Endodermal cell (in vitro differentiated cells): Measurements from ENCODE around the gene JARID2. TPM values are rescaled to one million over a fixed set of nuclear protein-coding genes. Genes with fewer than 3 reads are reported as not detected.

Source experiments
- DNase-seq: peaks from one replicate; pipeline ENCODE4 v3.0.0-alpha.2; 2017
- H3K27ac ChIP-seq: 2 replicates; pipeline ENCODE4 v1.5.1; 2013; ENCODE audit warnings: mild to moderate bottlenecking, low read depth, low read length, moderate library complexity
- H3K27me3 ChIP-seq: 2 replicates; pipeline ENCODE4 v1.6.1; 2013; ENCODE audit warnings: mild to moderate bottlenecking, low read length, moderate library complexity; ENCODE audit not compliant: insufficient read depth, control insufficient read depth, poor library complexity, severe bottlenecking
- H3K36me3 ChIP-seq: 2 replicates; pipeline ENCODE4 v1.7.0; 2013; ENCODE audit warnings: mild to moderate bottlenecking, low read length, moderate library complexity; ENCODE audit not compliant: control insufficient read depth, insufficient read depth
- H3K4me1 ChIP-seq: one replicate; pipeline ENCODE4 v1.7.0; 2013; ENCODE audit warnings: low read length; ENCODE audit not compliant: control insufficient read depth, insufficient read depth
- H3K4me3 ChIP-seq: 2 replicates; pipeline ENCODE4 v1.5.1; 2013; ENCODE audit warnings: mild to moderate bottlenecking, low read length, moderate library complexity
- H3K9ac ChIP-seq: 2 replicates; pipeline ENCODE4 v1.6.1; 2013; ENCODE audit warnings: mild to moderate bottlenecking, low read length, moderate library complexity; ENCODE audit not compliant: poor library complexity, severe bottlenecking; ENCODE audit errors: extremely low read depth
- H3K9me3 ChIP-seq: 2 replicates; pipeline ENCODE4 v1.6.1; 2013; ENCODE audit warnings: mild to moderate bottlenecking, low read length, moderate library complexity; ENCODE audit not compliant: control insufficient read depth
- H3K27ac Mint-ChIP-seq: 2 replicates; pipeline ENCODE4 v1.8.0; 2020; ENCODE audit warnings: mixed read lengths
- H3K27me3 Mint-ChIP-seq: 2 replicates; pipeline ENCODE4 v1.8.0; 2021; ENCODE audit warnings: mild to moderate bottlenecking, mixed read lengths; ENCODE audit not compliant: insufficient read depth
- H3K36me3 Mint-ChIP-seq: 2 replicates; pipeline ENCODE4 v1.8.0; 2020; ENCODE audit warnings: low read depth, mixed read lengths
- H3K4me1 Mint-ChIP-seq: 2 replicates; pipeline ENCODE4 v1.8.0; 2020; ENCODE audit warnings: mixed read lengths
- H3K4me3 Mint-ChIP-seq: 2 replicates; pipeline ENCODE4 v1.8.0; 2020; ENCODE audit warnings: mild to moderate bottlenecking, moderate library complexity, mixed read lengths
- H3K9me3 Mint-ChIP-seq: 2 replicates; pipeline ENCODE4 v1.8.0; 2020; ENCODE audit warnings: mild to moderate bottlenecking, mixed read lengths
- CTCF ChIP-seq: fragments of 200-600 bp; sonication (generic); conservative IDR thresholded peaks from 2 replicates; pipeline ENCODE4 v1.5.0; 2021; ENCODE audit warnings: antibody characterized with exemption, mild to moderate bottlenecking
- WGBS, 2 experiments: methylation state at CpG; one replicate each; pipeline versions ENCODE4 v1.1.5 to v1.1.7; 2013; ENCODE audit warnings: missing lambda C conversion rate in 2 of 2, mixed read lengths in 1 of 2; ENCODE audit not compliant: insufficient coverage in 1 of 2, insufficient read length in 1 of 2; 5-methylcytosine and 5-hydroxymethylcytosine counted together
- total RNA-seq, 2 donors: library from RNA; stranded (reverse); fragmentation: NEBNext Ultra II Directional in 1 of 2; extraction: Animal tissue kit (Norgen Biotek cat#: 25700) in 1 of 2; gene quantifications; 2 replicates in 1 of 2; 3 replicates in 1 of 2; pipeline ENCODE4 v1.2.1, GENCODE V29; 2021

Gene JARID2
- total RNA-seq, 2 donors from 2014 or later: 42.5 to 77.0 TPM

DNA sequence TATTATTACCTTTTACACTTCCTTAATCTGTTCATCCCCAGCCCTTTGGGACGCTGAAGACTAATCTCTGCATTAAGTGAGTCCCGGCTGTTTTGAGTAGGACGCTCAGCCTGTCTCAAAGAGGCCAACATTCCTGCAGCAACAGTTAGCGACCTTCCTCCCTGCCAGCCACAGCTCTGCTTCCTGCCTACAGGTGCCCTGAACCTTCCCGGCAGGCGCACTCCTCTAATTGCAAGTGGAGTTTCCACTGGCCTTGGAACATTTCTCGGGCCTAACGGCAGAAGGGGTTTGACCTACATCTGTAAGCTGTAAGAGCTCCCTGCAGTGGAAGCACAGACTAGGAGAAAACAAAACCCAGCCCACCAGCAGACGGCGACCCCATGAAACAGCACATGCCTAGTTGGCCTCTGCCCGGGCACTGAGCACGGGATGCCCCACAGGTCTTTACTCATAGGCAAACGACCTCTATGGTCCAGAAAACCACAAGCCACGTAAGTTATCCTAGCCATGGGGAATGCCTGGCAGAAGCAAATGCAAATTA lies 279.1 kb downstream of the JARID2 start:
- H3K27me3 Mint-ChIP-seq: no peaks in the 10 kb centered on the region
- peak; percentile 54 for DNase-seq
- H3K4me3 Mint-ChIP-seq: no peak overlapping the region

GRCh38 chr6:15526212-15526701 lies 280.4 kb downstream of the JARID2 start:
- 93 to 94% methylated on average over 9 to 13 of the region's 13 CpGs for WGBS, 2 experiments
- H3K36me3 Mint-ChIP-seq: peaks cover 72% of the 10 kb centered on the region
- no peaks in the 10 kb centered on the region for H3K4me1 ChIP-seq
- H3K36me3 ChIP-seq: peaks cover 45% of the 10 kb centered on the region
- H3K27me3 ChIP-seq: no peaks in the 10 kb centered on the region
- DNase-seq: peak; percentile 53
- peaks cover 16% of the 10 kb centered on the region for H3K9me3 ChIP-seq
- no peak overlapping the region for H3K9ac ChIP-seq
- H3K9me3 Mint-ChIP-seq: peaks cover 4% of the 10 kb centered on the region
- no peaks in the 10 kb centered on the region for H3K4me1 Mint-ChIP-seq
- H3K27me3 Mint-ChIP-seq: no peaks in the 10 kb centered on the region
- no peak overlapping the region for H3K4me3 ChIP-seq
- no peak overlapping the region for H3K4me3 Mint-ChIP-seq
- no peak for TF ChIP-seq CTCF
- no peak overlapping the region for H3K27ac ChIP-seq
- H3K27ac Mint-ChIP-seq: no peak overlapping the region

More for the DNA sequence above, 279.1 kb downstream of the JARID2 start:
- Histone ChIP-seq H3K4me1 (no peaks in the 10 kb centered on the region), H3K4me3 (no peak overlapping the region), H3K27me3 (no peaks in the 10 kb centered on the region), H3K9ac (no peak overlapping the region), H3K27ac (no peak overlapping the region), H3K36me3 (peaks cover 53% of the 10 kb centered on the region), H3K9me3 (peaks cover 16% of the 10 kb centered on the region)
- TF ChIP-seq CTCF: no peak
- H3K4me1 Mint-ChIP-seq: no peaks in the 10 kb centered on the region
- H3K27ac Mint-ChIP-seq: no peak overlapping the region
- H3K9me3 Mint-ChIP-seq: peaks cover 4% of the 10 kb centered on the region
- 95 to 97% methylated on average over 10 to 14 of the region's 14 CpGs for WGBS, 2 experiments
- peaks cover 79% of the 10 kb centered on the region for H3K36me3 Mint-ChIP-seq

DNA sequence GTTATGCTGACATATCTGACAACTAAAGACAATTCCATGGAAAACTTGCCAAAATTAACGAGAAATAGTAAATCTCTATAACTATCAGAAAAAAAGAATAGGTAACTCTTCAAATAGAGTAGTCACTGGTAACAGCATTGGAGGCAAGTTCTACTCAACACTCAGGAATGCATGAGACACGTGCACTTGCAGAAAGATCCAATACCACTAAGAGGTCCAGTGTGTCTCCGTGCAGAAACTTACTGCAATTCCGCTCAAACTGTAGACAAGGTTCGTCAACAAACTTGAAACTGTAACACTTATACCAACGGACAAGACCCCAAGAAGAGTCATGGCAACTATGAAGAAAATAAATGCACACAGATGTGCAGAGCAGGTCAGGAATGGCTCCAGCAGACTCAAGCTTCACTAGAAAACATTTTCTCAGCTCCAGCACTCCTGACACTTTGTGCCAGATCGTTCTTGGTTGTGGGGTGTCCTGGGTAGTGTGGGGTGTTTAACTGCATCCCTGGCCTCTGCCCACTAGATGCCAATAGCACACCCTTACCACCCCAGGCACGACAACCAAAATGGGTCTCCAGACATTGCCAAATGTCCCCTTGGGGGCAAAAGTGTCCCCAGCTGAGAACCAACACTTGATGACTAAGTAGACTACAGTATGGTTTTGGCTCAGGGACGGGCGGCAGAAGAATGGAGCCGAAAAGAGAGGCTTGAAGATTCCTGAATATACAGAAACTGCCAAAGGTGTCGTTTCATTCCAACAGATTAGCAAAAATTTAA lies 282.2 kb downstream of the JARID2 start:
- H3K36me3 Mint-ChIP-seq: peaks cover 62% of the 10 kb centered on the region

More for the DNA sequence above, 282.2 kb downstream of the JARID2 start:
- no peak for DNase-seq
- Mint-ChIP-seq H3K4me3 (no peak overlapping the region), H3K9me3 (peaks cover 4% of the 10 kb centered on the region), H3K27ac (no peak overlapping the region), H3K27me3 (no peaks in the 10 kb centered on the region), H3K4me1 (no peaks in the 10 kb centered on the region)
- Histone ChIP-seq H3K27me3 (no peaks in the 10 kb centered on the region), H3K36me3 (peaks cover 34% of the 10 kb centered on the region), H3K27ac (no peak overlapping the region), H3K9me3 (peaks cover 16% of the 10 kb centered on the region), H3K9ac (no peak overlapping the region), H3K4me1 (no peaks in the 10 kb centered on the region), H3K4me3 (no peak overlapping the region)
- TF ChIP-seq CTCF: no peak
- 92 to 99% methylated on average over 9 to 12 of the region's 12 CpGs for WGBS, 2 experiments
